ENCODE measurements around the gene PIK3R3. TPM values are rescaled to one million over a fixed set of nuclear protein-coding genes. Genes with fewer than 3 reads are reported as not detected.

Gene PIK3R3
- total and polyA plus RNA-seq, 9 of the 15 experiments (the other 6 are each of a cell fraction or from before 2014, with no cell fraction given) = 1.4 to 7.7 (median 4.6) TPM

DNA sequence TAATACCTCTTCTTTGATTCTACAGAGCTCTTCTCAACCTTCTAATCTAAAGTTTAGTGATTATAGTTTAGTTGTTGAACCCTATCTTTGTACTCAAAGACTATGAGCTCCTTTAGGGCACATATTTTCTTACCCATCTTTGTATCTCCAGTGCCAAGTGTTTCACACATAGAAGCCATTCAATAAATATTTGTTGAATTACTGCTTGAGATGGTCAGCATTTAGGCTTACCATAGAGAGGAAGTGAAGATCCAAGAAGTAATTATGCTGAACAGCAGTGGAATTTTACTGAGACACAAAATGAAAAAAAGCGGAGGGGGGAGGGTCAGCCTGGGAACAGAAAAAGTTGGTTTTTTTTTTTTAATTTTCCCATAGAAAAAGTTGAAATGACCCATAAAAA is 21.9 kb downstream of the PIK3R3 start:
- ChIA-PET POLR2A (interaction anchor here (0.9 to 3.3 kb wide), 7 partner anchors 9 to 41 kb away, joined by 3 to 12 read pairs (median 5); partner anchors contain the start of gene PIK3R3), CTCF (ENCODE audit: low intra/inter-chr PET ratio) (no interaction called here)
- no peak for FAIRE-seq

More for the DNA sequence above, 21.9 kb downstream of the PIK3R3 start:
- Histone ChIP-seq H3K36me3 (ENCODE audit: control insufficient read depth, insufficient read depth, low read length) (no peaks in the 10 kb centered on the region), H3K27ac (ENCODE audit: extremely low read depth, low read depth, low read length) (no peak overlapping the region), H3K9me1 (ENCODE audit: control insufficient read depth, insufficient read depth, low read length) (no peaks in the 10 kb centered on the region), H4K20me1 (replicated peaks; ENCODE audit: control insufficient read depth, insufficient read depth, low read length) (no peaks in the 10 kb centered on the region), H3K4me1 (replicated peaks in 1 of 2; ENCODE audit: control insufficient read depth in 2 of 2, insufficient read depth in 2 of 2, low read length in 2 of 2) (peaks cover 7 to 11% of the 10 kb centered on the region in 2 experiments; a peak in 4 of 5 replicates), H3K79me2 (ENCODE audit: control insufficient read depth, insufficient read depth, low read length) (no peaks in the 10 kb centered on the region), H3K9me3 (replicated peaks; ENCODE audit: control insufficient read depth, insufficient read depth, low read depth, low read length) (no peaks in the 10 kb centered on the region), H3K4me2 (ENCODE audit: insufficient read depth, low read length) (no peak overlapping the region), H3K9ac (ENCODE audit: insufficient read depth in 1 of 2, low read depth in 2 of 2, low read length in 2 of 2) (no peak overlapping the region), H2AFZ (ENCODE audit: low read depth, low read length) (no peak overlapping the region), H3K27me3 (ENCODE audit: control insufficient read depth in 2 of 2, insufficient read depth in 2 of 2, low read length in 2 of 2) (no peaks in the 10 kb centered on the region), H3K4me3 (no peak overlapping the region)
- TF ChIP-seq MAFK (IDR thresholded peaks at IDR 0.05; ENCODE audit: low read length) = no peak
- no peak for TF ChIP-seq HINFP (tag; conservative IDR thresholded peaks at IDR 0.05; ENCODE audit: low read depth)
- TF ChIP-seq POLR2B (IDR thresholded peaks at IDR 0.05; ENCODE audit: low read depth, partially characterized antibody) = no peak
- no peak for TF ChIP-seq MYC (IDR thresholded peaks at IDR 0.05; ENCODE audit: low read depth, low read length)
- TF ChIP-seq MYC (CRISPR knock-in tag; IDR thresholded peaks at IDR 0.05; ENCODE audit: borderline replicate concordance, low read depth) = no peak
- no peak for TF ChIP-seq NONO (IDR thresholded peaks at IDR 0.05; ENCODE audit: low read depth in 2 of 2, low read length in 1 of 2)
- TF ChIP-seq NR2C2 (CRISPR knock-in tag; IDR thresholded peaks at IDR 0.05) = no peak
- no peak for TF ChIP-seq NR2C2 (tag; IDR thresholded peaks at IDR 0.05)
- TF ChIP-seq ELF1 (tag; IDR thresholded peaks at IDR 0.05) = no peak
- TF ChIP-seq CREB5 (CRISPR knock-in tag; IDR thresholded peaks at IDR 0.05) = no peak
- no peak for TF ChIP-seq CEBPG (CRISPR knock-in tag; IDR thresholded peaks at IDR 0.05)
- no peak for TF ChIP-seq CEBPG (tag; conservative IDR thresholded peaks at IDR 0.05 in 1 of 2, IDR thresholded peaks at IDR 0.05 in 1 of 2)
- no peak for TF ChIP-seq EP400 (IDR thresholded peaks at IDR 0.05)
- no peak for TF ChIP-seq CEBPB (tag; IDR thresholded peaks at IDR 0.05)
- no peak for TF ChIP-seq NFXL1 (CRISPR knock-in tag; IDR thresholded peaks at IDR 0.05)
- BruUV-seq (replicated peaks) = no TSS peak
- in situ Hi-C loops (cut with MboI) = no loop called here
- no peak for ATAC-seq
- no peak for DNase-seq (ENCODE audit: extremely low read depth in 1 of 4, low spot score in 3 of 4)
- intact Hi-C loops (cut with micrococcal nuclease) = no loop called here
- WGBS (ENCODE audit: insufficient coverage, low coverage, missing lambda C conversion rate) = 92% methylated on average over 1 of the region's 1 CpG

All from K562 (cell line).